ENCODE results near the gene ALCAM.
A peak's percentile ranks its signal among the peaks of the same experiment; 100 is the strongest.

DNA sequence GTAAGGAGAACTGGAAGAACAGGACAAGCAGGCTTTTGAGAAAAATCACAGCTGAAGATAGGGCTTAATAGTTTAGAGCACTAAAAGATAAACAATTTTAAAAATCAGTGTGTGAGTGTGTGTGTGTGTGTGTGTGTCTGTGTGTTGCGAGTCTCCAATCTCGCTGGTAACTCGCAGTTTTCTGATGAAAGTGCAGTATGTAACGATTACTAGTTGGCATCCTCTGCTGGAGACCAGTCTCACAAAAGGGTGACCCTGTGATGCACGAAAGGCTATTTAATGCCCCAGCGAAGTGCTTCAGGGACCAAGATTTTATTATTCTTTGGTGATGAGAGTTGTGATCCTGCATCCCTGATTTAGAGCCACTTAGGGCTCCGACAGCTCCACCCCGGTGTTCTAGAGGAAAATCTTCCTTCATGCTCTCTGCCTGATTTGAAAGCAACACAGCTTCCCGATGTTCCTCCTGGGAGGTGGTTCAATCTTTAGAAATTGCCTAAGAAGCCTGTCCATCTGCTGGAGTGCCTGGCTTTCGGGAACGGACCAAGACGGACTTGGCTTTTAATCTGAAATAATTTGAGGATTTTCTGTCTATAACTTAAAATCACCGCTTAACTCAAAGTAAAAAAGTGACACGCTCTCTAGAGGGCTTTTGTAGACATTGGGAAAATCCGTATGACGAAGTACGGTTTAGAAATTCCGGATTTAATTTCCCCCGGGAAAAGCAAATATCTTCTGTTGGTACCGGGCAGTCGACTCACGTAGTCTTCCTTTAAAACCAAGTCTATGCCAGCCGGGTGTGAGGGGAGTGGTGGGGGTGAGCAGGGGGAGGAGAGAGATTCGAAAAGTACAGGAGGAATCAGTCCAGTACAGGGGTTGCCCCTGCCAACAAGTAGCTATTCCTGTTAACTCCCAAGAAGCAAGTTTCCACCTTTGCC lies 1.1 kb upstream of the ALCAM start:
- TF ChIP-seq, protein P1, sequence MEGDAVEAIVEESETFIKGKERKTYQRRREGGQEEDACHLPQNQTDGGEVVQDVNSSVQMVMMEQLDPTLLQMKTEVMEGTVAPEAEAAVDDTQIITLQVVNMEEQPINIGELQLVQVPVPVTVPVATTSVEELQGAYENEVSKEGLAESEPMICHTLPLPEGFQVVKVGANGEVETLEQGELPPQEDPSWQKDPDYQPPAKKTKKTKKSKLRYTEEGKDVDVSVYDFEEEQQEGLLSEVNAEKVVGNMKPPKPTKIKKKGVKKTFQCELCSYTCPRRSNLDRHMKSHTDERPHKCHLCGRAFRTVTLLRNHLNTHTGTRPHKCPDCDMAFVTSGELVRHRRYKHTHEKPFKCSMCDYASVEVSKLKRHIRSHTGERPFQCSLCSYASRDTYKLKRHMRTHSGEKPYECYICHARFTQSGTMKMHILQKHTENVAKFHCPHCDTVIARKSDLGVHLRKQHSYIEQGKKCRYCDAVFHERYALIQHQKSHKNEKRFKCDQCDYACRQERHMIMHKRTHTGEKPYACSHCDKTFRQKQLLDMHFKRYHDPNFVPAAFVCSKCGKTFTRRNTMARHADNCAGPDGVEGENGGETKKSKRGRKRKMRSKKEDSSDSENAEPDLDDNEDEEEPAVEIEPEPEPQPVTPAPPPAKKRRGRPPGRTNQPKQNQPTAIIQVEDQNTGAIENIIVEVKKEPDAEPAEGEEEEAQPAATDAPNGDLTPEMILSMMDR (IDR thresholded peaks at IDR 0.05): no peak
- TF ChIP-seq EZH2 (IDR thresholded peaks at IDR 0.05): no peak
- peak; percentile 18 for TF ChIP-seq EZH2phosphoT487 (IDR thresholded peaks at IDR 0.05)
